GM18526 (cell line): Measurements from ENCODE around the gene XRCC4.

Source experiments
- POLR2A ChIP-seq: IDR thresholded peaks from 3 replicates; pipeline ENCODE4 v1.6.1; 2011; ENCODE audit not compliant: insufficient read length; ENCODE audit errors: extremely low read depth

The XRCC4 gene

DNA sequence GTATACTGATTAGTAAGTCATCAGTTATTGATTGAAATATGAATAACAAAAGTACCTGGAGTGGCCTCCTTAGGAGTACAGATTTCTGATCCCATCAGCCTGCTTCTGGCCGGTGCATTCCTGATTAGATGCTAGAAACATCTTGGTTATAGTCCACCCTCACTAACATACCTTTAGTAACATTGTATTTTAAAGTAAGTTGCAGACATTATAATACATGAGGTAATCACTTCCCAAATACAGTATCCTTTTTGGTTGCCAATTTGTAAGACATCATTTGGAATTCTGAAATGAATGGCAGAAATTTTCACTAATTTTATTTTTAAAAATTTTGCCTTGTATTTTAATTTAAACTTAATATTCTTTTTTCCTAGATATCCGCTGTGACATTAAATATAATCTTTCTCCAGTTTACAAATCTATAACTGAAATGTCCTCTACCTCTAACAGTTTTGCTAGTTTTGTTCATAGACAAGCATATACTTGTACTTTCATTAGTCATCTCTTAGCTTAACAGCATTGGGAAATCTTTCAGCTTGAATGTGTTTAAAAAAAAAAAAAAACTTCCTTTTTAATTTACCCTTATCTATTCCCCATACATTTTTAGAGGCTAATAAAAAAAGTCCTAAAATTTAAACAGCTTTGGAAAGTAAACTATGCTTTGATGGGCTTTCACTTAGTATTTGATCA, 178.9 kb downstream of the XRCC4 start:
- no peak for TF ChIP-seq POLR2A

DNA sequence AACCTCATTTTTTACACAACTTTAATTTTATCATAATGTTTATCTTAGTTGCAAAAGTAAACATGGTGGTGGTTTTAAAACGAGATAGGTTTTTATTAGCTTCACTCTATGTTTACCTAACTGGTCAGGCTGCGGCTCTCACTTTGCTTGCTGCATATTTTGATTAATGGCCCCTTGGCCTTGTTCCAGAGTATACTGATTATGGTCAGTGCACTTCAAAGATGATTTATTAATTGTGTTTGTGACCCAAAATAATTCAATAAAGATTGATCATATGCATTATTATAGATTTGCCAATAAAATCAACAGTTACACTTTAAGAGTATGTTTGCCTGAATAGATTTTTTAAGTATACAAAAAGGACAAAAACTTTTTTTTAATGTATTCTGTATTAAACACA, 188.0 kb downstream of the XRCC4 start:
- TF ChIP-seq POLR2A, result no peak

DNA sequence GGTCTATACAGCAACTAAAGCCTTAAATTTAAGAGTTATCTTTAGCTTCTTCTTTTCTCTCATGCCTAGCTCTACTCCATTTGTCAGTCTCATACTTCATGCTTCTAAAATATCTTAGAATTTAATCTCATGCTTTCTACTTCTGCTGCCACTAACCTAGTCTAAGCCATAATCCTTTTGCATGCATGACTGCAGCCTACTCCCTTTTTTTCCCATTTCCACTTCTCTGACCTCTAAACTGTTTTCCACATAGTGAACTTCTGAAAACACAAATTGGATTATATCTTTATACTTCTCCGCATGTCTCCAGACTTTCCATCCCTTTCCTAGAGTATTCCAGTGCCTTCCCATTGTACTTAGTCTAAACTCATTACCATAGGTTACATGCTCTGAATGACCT, 193.0 kb downstream of the XRCC4 start:
- no peak for TF ChIP-seq POLR2A

DNA sequence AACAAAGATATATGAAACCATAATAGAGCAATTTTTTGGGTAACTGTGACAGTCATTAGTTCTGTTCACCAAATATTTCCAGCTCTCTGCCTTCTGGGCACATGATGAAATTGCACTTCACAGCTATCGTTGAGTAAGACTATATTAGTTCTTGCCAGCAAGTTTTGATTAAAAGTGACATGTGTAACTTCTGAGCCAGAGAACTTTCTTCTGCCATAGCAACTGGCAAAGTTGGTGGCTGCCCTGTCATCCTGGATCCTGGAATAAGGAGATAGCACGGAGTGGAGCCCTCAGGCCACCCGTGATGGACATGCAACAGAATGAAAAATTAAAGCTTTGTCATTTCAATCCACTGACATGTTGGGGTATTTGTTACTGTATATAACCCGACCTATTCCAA, 199.8 kb downstream of the XRCC4 start:
- TF ChIP-seq POLR2A, result no peak

DNA sequence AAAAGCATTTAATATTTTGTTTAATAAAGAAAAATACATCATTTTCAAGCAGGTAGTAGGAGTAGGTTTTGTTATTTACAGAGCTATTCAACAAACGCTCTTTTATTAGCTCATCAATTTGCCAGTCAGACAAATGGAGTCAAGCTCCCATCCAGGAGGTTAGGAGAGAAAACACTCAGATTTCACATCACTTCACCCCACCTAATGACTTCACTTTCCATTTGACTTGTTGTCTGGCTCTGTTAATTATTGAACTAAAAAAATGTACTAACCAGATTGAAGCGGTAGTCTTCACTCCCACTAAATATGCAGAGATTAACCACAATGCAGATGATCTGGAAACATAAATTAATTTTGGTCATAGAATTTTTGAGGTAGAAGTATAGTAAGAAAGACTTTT, 200.6 kb downstream of the XRCC4 start:
- TF ChIP-seq POLR2A, result no peak

DNA sequence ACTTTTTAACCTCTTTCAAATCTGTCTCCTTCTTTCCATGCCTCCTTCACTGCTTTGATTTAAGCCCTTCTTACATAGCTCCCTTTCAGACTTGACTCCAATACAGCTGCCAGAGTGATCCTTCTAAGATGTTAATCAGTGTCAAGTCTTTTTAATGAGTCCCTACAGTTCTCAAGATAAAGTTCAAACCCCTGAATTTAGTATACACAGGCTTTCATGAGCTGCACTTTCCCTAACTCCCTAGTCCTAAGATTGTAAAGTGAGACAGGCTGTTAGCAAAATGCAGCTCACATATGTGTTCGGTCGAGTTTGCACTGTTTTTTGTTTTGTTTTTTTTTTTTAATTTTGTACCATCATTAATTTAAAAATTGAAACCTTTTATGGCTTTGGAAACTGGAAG, 203.8 kb downstream of the XRCC4 start:
- no peak for TF ChIP-seq POLR2A

DNA sequence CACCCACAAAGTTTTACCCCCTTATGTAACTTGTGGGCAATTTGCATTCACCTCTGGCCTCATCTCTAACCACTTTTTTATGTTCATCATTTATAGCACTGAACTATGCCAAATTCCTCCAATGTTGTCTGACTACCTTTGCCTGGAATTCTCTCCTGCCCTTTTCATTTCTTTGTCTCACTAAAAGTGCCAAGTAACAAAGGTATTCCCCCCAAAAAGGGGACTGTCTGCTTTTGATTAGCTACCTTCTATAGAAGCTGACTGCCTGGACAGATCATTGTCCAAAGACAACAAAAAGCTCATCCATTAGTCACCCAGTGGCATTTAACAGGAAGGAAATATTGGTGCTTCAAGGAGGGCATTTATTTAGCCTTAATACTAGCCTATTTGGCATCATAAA, 204.3 kb downstream of the XRCC4 start:
- TF ChIP-seq POLR2A, result no peak

DNA sequence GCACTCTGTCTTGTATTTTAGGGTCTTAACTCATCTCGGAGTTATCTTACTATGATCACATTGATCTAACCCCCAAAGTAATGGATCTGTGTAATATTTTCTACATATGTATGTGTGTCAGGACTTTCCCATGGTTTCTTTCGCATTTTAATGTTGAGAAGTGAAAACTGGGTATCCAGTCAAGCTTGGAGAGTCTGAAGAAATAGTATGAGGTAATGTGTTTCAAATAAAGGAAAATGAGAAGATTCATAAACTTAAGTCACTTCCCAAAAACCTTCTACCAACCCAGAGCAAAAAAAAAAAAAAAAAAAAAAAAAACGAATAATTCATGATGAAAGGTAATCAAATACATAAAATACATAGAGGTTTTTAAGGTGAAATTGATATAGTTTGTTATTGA, 206.4 kb downstream of the XRCC4 start:
- TF ChIP-seq POLR2A, result no peak

DNA sequence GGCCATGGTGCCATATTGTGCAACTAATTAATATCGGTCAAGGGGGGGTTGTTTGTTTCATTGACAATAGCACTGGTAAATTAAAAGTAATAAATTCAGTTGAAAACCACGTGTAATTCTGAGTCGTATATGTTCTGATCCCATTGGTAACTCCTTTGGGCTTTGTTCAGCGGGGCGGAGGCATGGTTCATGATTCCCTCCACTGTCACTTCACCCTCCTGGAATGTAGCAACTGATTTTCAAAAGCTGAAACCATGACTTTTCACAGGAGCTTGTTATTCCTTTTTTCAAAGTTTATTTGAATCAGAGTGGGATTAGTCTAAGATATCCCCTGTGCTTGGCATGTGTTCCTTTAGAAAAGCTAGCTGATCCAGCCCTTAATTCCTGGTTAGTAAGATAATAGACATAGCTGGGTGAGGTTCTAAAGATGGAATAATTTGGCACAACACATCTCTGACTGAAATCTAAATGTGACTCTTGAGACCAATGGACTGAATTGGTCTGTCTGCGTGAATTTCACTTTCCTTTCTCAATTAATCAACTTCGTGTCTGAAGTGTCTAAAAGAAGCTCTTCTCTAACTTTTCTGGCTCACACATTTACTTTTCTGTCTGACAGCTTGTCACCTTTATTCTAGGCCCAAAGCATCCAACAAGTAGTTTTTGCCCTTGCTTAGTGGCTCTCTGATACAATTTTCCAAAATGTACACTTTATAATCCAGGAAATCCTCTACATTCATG, 208.5 kb downstream of the XRCC4 start:
- no peak for TF ChIP-seq POLR2A

DNA sequence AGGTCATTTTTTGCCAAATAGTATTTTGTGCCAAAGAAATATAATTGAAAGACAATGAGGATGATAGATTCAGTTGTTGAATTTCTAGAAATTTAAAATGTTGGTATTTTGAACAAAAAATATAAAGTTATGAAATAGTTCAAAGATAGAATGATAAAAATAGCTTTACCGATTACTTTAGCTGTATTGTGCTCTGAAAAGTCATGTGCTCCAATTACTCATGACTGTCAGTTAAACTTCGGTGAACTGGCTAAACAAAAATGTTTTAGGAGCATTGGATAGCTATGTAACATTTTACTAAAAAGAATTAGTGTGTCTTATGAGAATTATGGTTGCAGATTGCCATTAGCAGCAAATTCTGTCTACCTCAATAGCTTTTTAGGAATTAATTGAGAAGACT, 216.9 kb downstream of the XRCC4 start:
- no peak for TF ChIP-seq POLR2A

DNA sequence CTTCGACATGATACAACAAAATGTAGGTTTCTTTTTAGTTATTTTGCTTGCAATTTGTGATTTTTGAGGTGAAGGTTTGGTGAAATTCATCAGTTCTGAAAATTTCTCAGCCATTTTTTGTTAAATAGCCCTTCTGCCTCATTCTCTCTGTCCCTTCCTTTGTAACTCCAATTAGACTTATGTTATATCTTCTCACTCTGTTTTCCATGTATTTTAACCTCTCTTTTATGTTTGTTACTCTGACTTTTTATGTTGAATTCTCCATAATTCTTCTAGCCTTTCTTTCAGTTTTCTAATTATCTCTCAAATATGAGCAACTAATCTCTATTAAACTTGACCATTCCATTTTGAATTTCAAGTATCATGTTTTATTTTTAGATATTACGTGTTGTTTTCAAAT, 222.0 kb downstream of the XRCC4 start:
- TF ChIP-seq POLR2A, result no peak

DNA sequence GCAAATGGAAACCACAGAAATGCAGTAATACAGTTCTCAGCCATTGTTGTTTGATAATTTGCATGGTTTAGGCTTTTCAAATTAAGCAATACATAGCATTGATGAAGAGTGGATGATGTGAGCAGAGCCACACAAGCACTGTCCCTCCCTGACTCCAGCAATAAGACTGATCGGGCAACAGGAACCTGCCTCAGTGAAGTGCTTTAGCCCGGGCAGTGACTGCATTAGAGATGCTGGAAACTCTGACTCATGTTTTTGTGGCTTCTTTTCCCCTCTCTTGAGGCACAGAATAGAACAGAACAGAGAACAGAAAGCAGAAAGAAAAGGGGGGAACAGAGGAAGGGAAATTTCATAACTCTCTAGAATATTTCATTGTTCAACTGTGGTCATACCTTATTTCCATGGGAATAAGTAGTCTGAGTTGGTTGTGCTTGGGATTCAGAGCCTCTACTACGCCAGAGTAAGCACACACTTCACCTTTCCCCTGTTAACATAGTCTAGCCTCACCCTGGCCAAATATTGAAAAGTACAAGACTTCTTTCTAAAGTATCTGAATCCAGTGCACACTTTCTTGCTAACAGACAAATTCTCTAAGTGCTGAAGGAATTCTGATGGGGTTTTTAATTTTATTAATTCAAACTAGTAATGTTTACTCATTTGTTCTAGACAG, 229.4 kb downstream of the XRCC4 start:
- TF ChIP-seq POLR2A, result no peak

DNA sequence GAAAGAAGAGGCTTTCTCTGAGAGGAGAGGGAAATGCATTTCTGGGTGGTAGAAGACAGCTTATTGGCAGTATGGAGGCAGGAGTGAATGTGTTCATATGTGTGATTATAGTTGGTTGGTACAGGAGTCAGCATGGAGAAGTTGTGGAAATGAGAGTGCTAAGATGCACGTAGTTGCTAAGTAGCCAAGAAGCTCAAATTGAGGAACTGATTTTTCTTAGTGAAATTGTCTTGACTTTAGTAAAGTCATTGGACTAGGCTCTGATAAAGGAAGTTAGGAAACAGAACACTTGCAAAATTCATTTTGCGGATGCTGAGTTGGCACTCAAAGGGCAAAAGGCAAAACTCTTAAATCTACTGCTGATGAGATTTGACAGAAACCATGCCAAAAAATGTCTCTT, 235.3 kb downstream of the XRCC4 start:
- TF ChIP-seq POLR2A, result no peak

DNA sequence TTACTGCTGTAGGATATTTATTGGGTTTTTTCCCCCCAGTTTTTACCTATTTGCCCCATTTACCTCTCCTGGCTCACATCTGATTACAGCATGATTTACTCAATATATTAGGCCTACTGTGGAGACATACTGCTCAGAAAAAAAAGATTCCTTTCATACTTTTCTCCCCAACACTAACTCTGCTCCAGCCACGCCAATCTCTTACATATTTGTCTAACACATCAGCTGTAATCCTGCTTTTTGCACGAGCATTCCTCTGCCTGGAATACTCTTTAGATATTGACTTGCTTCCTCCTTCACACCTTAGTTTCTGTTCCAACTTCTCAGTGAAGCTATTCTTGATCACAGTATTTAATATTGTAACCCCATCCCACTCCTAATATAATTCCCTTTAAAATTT, 236.1 kb downstream of the XRCC4 start:
- no peak for TF ChIP-seq POLR2A

DNA sequence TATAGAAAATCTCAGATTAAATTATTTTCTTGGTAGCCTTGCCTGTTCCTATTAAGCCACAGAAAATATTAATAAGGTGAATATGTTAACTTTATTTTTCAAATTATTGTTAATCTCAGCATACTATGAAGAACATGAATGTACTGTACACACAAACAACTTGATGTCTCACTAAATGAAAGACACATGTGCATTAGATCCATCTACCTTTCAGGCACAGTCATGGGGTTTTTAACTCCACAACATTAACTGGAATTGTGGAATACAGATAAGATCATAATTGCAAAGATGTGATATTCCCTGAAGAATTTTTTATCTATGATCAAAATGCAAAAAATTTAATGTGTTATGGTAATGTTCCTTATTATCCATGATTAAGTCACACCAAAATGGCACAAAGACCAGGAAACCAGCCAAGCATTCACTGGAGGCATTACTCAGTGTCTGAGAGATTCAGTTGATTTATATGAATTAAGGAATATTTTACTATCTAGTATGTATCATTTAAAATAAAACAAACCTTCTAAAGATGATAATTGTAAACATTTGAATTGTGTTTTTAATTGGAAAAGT, 244.2 kb downstream of the XRCC4 start:
- TF ChIP-seq POLR2A, result no peak
